H1 (cell line): ENCODE results near the gene NUP133. TPM values are rescaled to one million over a fixed set of nuclear protein-coding genes. Genes with fewer than 3 reads are reported as not detected.

Experiments used
- CTCF ChIA-PET: fragments of 300-600 bp; sonication (Branson Sonifier 250); formaldehyde crosslinking; loops from one replicate; lab custom pipeline; 2021; ENCODE audit not compliant: partially characterized antibody; lab: Charles Lee
- POLR2A ChIA-PET: fragments of 300-600 bp; sonication (Branson Sonifier 250); formaldehyde crosslinking; loops from one replicate; lab custom pipeline; 2021; ENCODE audit warnings: inconsistent platforms; ENCODE audit not compliant: partially characterized antibody; lab: Charles Lee
- DNase-seq, 2 experiments: peaks; one replicate each; pipeline versions ENCODE4 v3.0.0 to v3.0.0-alpha.2; 2010 to 2022; ENCODE audit warnings: low spot score in 2 of 2, low read depth in 1 of 2, mixed read lengths in 1 of 2
- FAIRE-seq: peaks from 2 replicates; lab custom pipeline; 2011; peaks lifted over from hg19 to GRCh38; lab: Jason Lieb, UNC
- H2AFZ ChIP-seq: 2 replicates; pipeline ENCODE4 v1.8.1; 2012; ENCODE audit warnings: low read length, inconsistent platforms
- H2AK5ac ChIP-seq: 2 replicates; pipeline ENCODE4 v1.6.1; 2013; ENCODE audit warnings: low read depth, low read length
- H2BK120ac ChIP-seq: replicated peaks from 2 replicates; pipeline ENCODE3; 2013; ENCODE audit warnings: low read depth, low read length, inconsistent platforms
- H2BK12ac ChIP-seq: 2 replicates; pipeline ENCODE4 v1.6.1; 2013; ENCODE audit warnings: low read depth, low read length
- H2BK15ac ChIP-seq: 2 replicates; pipeline ENCODE4 v1.6.1; 2013; ENCODE audit warnings: low read length
- H2BK20ac ChIP-seq: 2 replicates; pipeline ENCODE4 v1.6.1; 2013; ENCODE audit warnings: low read length
- H2BK5ac ChIP-seq: 2 replicates; pipeline ENCODE4 v1.6.1; 2013; ENCODE audit warnings: low read depth, low read length
- H3K14ac ChIP-seq: 2 replicates; pipeline ENCODE4 v1.6.1; 2013; ENCODE audit warnings: inconsistent platforms; ENCODE audit not compliant: insufficient read length
- H3K18ac ChIP-seq: 2 replicates; pipeline ENCODE4 v1.6.1; 2013; ENCODE audit warnings: low read length; ENCODE audit errors: extremely low read depth
- H3K23ac ChIP-seq: 2 replicates; pipeline ENCODE4 v1.6.1; 2013; ENCODE audit warnings: inconsistent platforms; ENCODE audit not compliant: insufficient read length
- H3K23me2 ChIP-seq: 2 replicates; pipeline ENCODE4 v1.6.1; 2013; ENCODE audit warnings: low read depth, low read length
- H3K27ac ChIP-seq: 2 replicates; pipeline ENCODE4 v1.6.1; 2011; ENCODE audit warnings: low read depth, low read length, inconsistent platforms
- H3K27me3 ChIP-seq, 4 experiments: replicated peaks in 1 of 4; 1 replicate in 1 of 4; 2 replicates in 3 of 4; pipeline versions ENCODE4 v1.6.1 to v1.8.1; 2011 to 2013; ENCODE audit warnings: low read length in 3 of 4, mild to moderate bottlenecking in 3 of 4, inconsistent platforms in 2 of 4, mixed read lengths in 2 of 4, moderate library complexity in 1 of 4; ENCODE audit not compliant: control insufficient read depth in 3 of 4, insufficient read depth in 3 of 4; ENCODE audit errors: extremely low read depth in 1 of 4
- H3K36me3 ChIP-seq, 4 experiments: 2 replicates each; pipeline versions ENCODE4 v1.6.1 to v1.8.1; 2011 to 2013; ENCODE audit warnings: mild to moderate bottlenecking in 4 of 4, low read length in 3 of 4, moderate library complexity in 2 of 4, control low read depth in 1 of 4, inconsistent platforms in 1 of 4; ENCODE audit not compliant: insufficient read depth in 4 of 4, control insufficient read depth in 2 of 4
- H3K4ac ChIP-seq: replicated peaks from 2 replicates; pipeline ENCODE3; 2013; ENCODE audit warnings: low read length, low read depth, mixed read lengths, inconsistent platforms; ENCODE audit not compliant: insufficient read length
- H3K4me1 ChIP-seq, 4 experiments: replicated peaks in 1 of 4; 1 replicate in 1 of 4; 2 replicates in 3 of 4; pipeline versions ENCODE4 v1.6.1 to v1.8.1; 2011 to 2013; ENCODE audit warnings: low read length in 3 of 4, inconsistent platforms in 2 of 4, mixed read lengths in 1 of 4; ENCODE audit not compliant: insufficient read depth in 4 of 4, control insufficient read depth in 3 of 4
- H3K4me2 ChIP-seq, 2 experiments: 2 replicates each; pipeline versions ENCODE4 v1.6.1 to v1.8.1; 2011 to 2013; ENCODE audit warnings: low read depth in 2 of 2, low read length in 2 of 2, control low read depth in 1 of 2, inconsistent platforms in 1 of 2, mild to moderate bottlenecking in 1 of 2; ENCODE audit not compliant: insufficient read depth in 1 of 2
- H3K4me3 ChIP-seq, 4 experiments: fragments of 200-600, 300-600 bp in 1 of 4; sonication (generic), shearing (Covaris generic), sonication (Bioruptor Twin) in 1 of 4; 2 replicates each; pipeline versions ENCODE4 v1.5.1 to v1.8.1; 2011 to 2016; ENCODE audit warnings: low read length in 4 of 4, low read depth in 3 of 4, control low read depth in 2 of 4, inconsistent platforms in 2 of 4, mild to moderate bottlenecking in 2 of 4, mixed read lengths in 1 of 4, moderate library complexity in 1 of 4; ENCODE audit not compliant: insufficient read depth in 2 of 4; ENCODE audit errors: extremely low read depth in 1 of 4
- H3K56ac ChIP-seq: replicated peaks from 2 replicates; pipeline ENCODE3; 2013; ENCODE audit warnings: low read depth, mild to moderate bottlenecking, mixed read lengths, low read length, inconsistent platforms; ENCODE audit not compliant: insufficient read length
- H3K79me1 ChIP-seq: 2 replicates; pipeline ENCODE4 v1.6.1; 2013; ENCODE audit warnings: low read depth, low read length, control low read depth
- H3K79me2 ChIP-seq, 2 experiments: 2 replicates each; pipeline versions ENCODE4 v1.6.1 to v1.8.1; 2012 to 2013; ENCODE audit warnings: low read length in 2 of 2, mild to moderate bottlenecking in 2 of 2, inconsistent platforms in 1 of 2; ENCODE audit not compliant: insufficient read depth in 2 of 2, control insufficient read depth in 1 of 2
- H3K9ac ChIP-seq, 4 experiments: replicated peaks in 1 of 4; 1 replicate in 1 of 4; 2 replicates in 3 of 4; pipeline versions ENCODE4 v1.6.1 to v1.8.1; 2011 to 2013; ENCODE audit warnings: low read depth in 3 of 4, low read length in 3 of 4, control low read depth in 2 of 4, mild to moderate bottlenecking in 2 of 4, moderate library complexity in 2 of 4, inconsistent platforms in 1 of 4; ENCODE audit errors: extremely low read depth in 1 of 4
- H3K9me3 ChIP-seq, 2 experiments: 2 replicates each; pipeline versions ENCODE4 v1.6.1 to v1.8.1; 2012 to 2013; ENCODE audit warnings: mild to moderate bottlenecking in 2 of 2, moderate library complexity in 2 of 2, control low read depth in 1 of 2, inconsistent platforms in 1 of 2, low read depth in 1 of 2, low read length in 1 of 2, mixed read lengths in 1 of 2; ENCODE audit not compliant: insufficient read depth in 2 of 2
- H4K20me1 ChIP-seq, 2 experiments: replicated peaks in 1 of 2; 2 replicates each; pipeline versions ENCODE3 to v1.8.1; 2011 to 2013; ENCODE audit warnings: inconsistent platforms in 2 of 2, low read length in 2 of 2, mild to moderate bottlenecking in 1 of 2; ENCODE audit not compliant: insufficient read depth in 2 of 2, control insufficient read depth in 1 of 2
- H4K5ac ChIP-seq: 2 replicates; pipeline ENCODE4 v1.6.1; 2013; ENCODE audit warnings: low read length, low read depth, mixed read lengths, inconsistent platforms; ENCODE audit not compliant: insufficient read length
- H4K8ac ChIP-seq: 2 replicates; pipeline ENCODE4 v1.8.0; 2013; ENCODE audit warnings: mild to moderate bottlenecking, moderate library complexity, low read length, inconsistent platforms; ENCODE audit not compliant: insufficient read depth; ENCODE audit errors: extremely low read depth
- H4K91ac ChIP-seq: replicated peaks from 2 replicates; pipeline ENCODE3; 2013; ENCODE audit warnings: low read length, mixed read lengths, inconsistent platforms; ENCODE audit not compliant: insufficient read length
- ASH2L ChIP-seq: fragments of 200-600, 300-600 bp; sonication (generic); IDR thresholded peaks from one replicate; pipeline ENCODE4 v1.7.1; 2017; ENCODE audit warnings: low read length
- WGBS, 2 experiments: shearing (Covaris generic) in 1 of 2; methylation state at CpG; one replicate each; pipeline versions ENCODE4 v1.1.6 to v1.1.7; 2013 to 2015; ENCODE audit warnings: low lambda C conversion rate in 2 of 2, mixed read lengths in 2 of 2, inconsistent platforms in 1 of 2, low coverage in 1 of 2, missing lambda C conversion rate in 1 of 2; ENCODE audit not compliant: insufficient replicate concordance in 2 of 2, insufficient coverage in 1 of 2, insufficient read length in 1 of 2; ENCODE audit errors: extremely low coverage in 1 of 2, missing lambda C conversion rate in 1 of 2; 5-methylcytosine and 5-hydroxymethylcytosine counted together
- polyA plus RNA-seq, 7 experiments: library from polyadenylated mRNA; depleted of rRNA in 3 of 7; stranded (reverse) in 5 of 7; unstranded in 2 of 7; fragments of >200 nt in 5 of 7; fragments of 200-250 nt in 2 of 7; gene quantifications; 1 replicate in 5 of 7; 2 replicates in 1 of 7; 4 replicates in 1 of 7; pipeline versions ENCODE4 v1.2.1 to v1.2.3, GENCODE V29; 2011 to 2013; ENCODE audit warnings: missing spikeins in 2 of 7, mixed read lengths in 2 of 7
- total RNA-seq: library from RNA; stranded (reverse); fragmentation: NEBNext Ultra II Directional; extraction: Animal tissue kit (Norgen Biotek cat#: 25700); gene quantifications from 2 replicates; pipeline ENCODE4 v1.2.1, GENCODE V29; 2021

NUP133 gene
- total and polyA plus RNA-seq, 2 of the 8 experiments (the other 6 are each of a cell fraction or from before 2014, with no cell fraction given): 20.6 to 72.1 TPM

DNA sequence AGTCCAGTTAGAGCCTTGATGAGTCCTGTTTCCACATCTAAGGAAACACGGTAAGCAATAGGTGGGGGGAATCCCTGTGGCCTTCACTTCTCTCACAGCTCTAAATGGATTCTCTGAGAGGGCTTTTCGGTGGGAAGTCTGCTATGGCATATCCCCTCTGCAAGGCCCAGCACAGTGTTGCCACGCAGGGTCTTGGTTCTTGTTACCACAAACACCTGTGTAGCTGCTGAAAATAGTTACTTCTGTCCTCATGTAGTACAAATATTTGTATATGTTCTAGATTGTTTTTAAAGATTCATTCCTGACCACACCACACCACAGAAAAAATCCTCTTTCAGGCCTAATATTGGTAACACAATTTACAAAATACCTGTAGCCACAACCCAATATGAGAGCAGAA is 79.9 kb downstream of the NUP133 start:
- H2BK15ac ChIP-seq: no peak overlapping the region
- no peak overlapping the region for H3K9ac ChIP-seq
- DNase-seq (no peak), FAIRE-seq (no peak)
- H3K27ac ChIP-seq: no peak overlapping the region
- ChIA-PET POLR2A (no interaction called here), CTCF (interaction anchor here (3.2 to 7.2 kb wide), 2 partner anchors 8 to 20 kb away, joined by 16 to 47 read pairs; no protein-coding TSS in a partner anchor)
- no peak overlapping the region for H3K18ac ChIP-seq
- 85% methylated on average over 3 of the region's 3 CpGs; no CpG with 5 or more reads in 1 of the 2 experiments for WGBS, 2 experiments
- H2BK20ac ChIP-seq: no peak overlapping the region
- no peak overlapping the region for H2AFZ ChIP-seq
- peaks cover 0 to 3% of the 10 kb centered on the region in 2 experiments; a peak in 1 of 4 replicates for H3K9me3 ChIP-seq
- H3K4me2 ChIP-seq: no peak overlapping the region
- no peak overlapping the region for H2BK12ac ChIP-seq
- H4K91ac ChIP-seq: no peak overlapping the region
- no peak overlapping the region for H3K23ac ChIP-seq
- H2BK5ac ChIP-seq: no peak overlapping the region
- no peak overlapping the region for H4K5ac ChIP-seq
- H2BK120ac ChIP-seq: no peak overlapping the region
- no peak overlapping the region for H3K4ac ChIP-seq
- H2AK5ac ChIP-seq: no peak overlapping the region
- no peak overlapping the region for H4K8ac ChIP-seq
- no peak overlapping the region for H3K4me3 ChIP-seq
- no peak overlapping the region for H3K14ac ChIP-seq
- H3K56ac ChIP-seq: no peak overlapping the region
- no peak for TF ChIP-seq ASH2L
- H3K79me1 ChIP-seq: no peaks in the 10 kb centered on the region
- H3K79me2 ChIP-seq: no peaks in the 10 kb centered on the region
- peaks cover 0 to 11% (median 6%) of the 10 kb centered on the region in 4 experiments; a peak in 6 of 7 replicates for H3K4me1 ChIP-seq
- no peaks in the 10 kb centered on the region; a peak in 1 of 8 replicates for H3K36me3 ChIP-seq
- H4K20me1 ChIP-seq: no peaks in the 10 kb centered on the region
- H3K27me3 ChIP-seq: peaks cover 24 to 34% (median 33%) of the 10 kb centered on the region in 4 experiments
- no peaks in the 10 kb centered on the region; the same call in 1 of the 2 replicates for H3K23me2 ChIP-seq
